A549 (cell line): Measurements from ENCODE around the gene OR10R2. TPM values are rescaled to one million over a fixed set of nuclear protein-coding genes. Genes with fewer than 3 reads are reported as not detected.

Source experiments
- ATAC-seq, 2 experiments: fragments of 200-7000 bp in 1 of 2; fragments of >200 bp in 1 of 2; cut with Nextera tagmentation in 1 of 2; cut with Tn5 transposase in 1 of 2; 3 replicates each; pipeline versions ENCODE4 v1.8.0 to v1.9.1; 2018 to 2020; ENCODE audit warnings: mild to moderate bottlenecking in 1 of 2, moderate library complexity in 1 of 2
- CTCF ChIA-PET: fragments of 300-600 bp; sonication (Branson Sonifier 250); formaldehyde crosslinking; extraction: SDS; loops from one replicate; lab custom pipeline; 2021; ENCODE audit warnings: antibody characterized with exemption, inconsistent platforms; lab: Yijun Ruan, JAX
- POLR2A ChIA-PET: fragments of 350-600 bp; formaldehyde crosslinking; extraction: SDS; loops from one replicate; lab custom pipeline; 2021; ENCODE audit warnings: antibody characterized with exemption, inconsistent platforms; lab: Yijun Ruan, JAX
- DNase-seq, 2 experiments: peaks; one replicate each; pipeline versions ENCODE4 v3.0.0 to v3.0.0-alpha.2; 2011 to 2016; ENCODE audit warnings: low read depth in 1 of 2, low spot score in 1 of 2
- FAIRE-seq: peaks from 2 replicates; lab custom pipeline; 2011; peaks lifted over from hg19 to GRCh38; lab: Jason Lieb, UNC
- H3K27ac ChIP-seq, 2 experiments: fragments of >200 bp; sonication (Bioruptor Twin); formaldehyde crosslinking; 3 replicates each; pipeline ENCODE4 v1.5.1; 2016 to 2017
- H3K4me1 ChIP-seq: fragments of >200 bp; sonication (Bioruptor Twin); formaldehyde crosslinking; 3 replicates; pipeline ENCODE4 v1.6.1; 2016
- H3K4me2 ChIP-seq: fragments of >200 bp; sonication (Bioruptor Twin); formaldehyde crosslinking; 3 replicates; pipeline ENCODE4 v1.6.1; 2016
- H3K4me3 ChIP-seq: fragments of >200 bp; sonication (Bioruptor Twin); formaldehyde crosslinking; 3 replicates; pipeline ENCODE4 v1.5.1; 2016
- H3K9me3 ChIP-seq: fragments of >200 bp; sonication (Bioruptor Twin); formaldehyde crosslinking; 3 replicates; pipeline ENCODE4 v1.6.1; 2016
- ATOH8 ChIP-seq: fragments of 250-450 bp; sonication (Bioruptor Pico); IDR thresholded peaks from 2 replicates; pipeline ENCODE4 v1.5.0; 2020; ENCODE audit warnings: low read depth, mild to moderate bottlenecking, moderate library complexity
- CBX2 ChIP-seq: fragments of 200-600 bp; sonication (generic); IDR thresholded peaks from 2 replicates; pipeline ENCODE4 v1.6.1; 2016; ENCODE audit warnings: low read depth, mild to moderate bottlenecking, borderline replicate concordance
- CHD2 ChIP-seq: fragments of 150-350 bp; IDR thresholded peaks from 2 replicates; pipeline ENCODE4 v1.6.1; 2014; ENCODE audit warnings: low read length; ENCODE audit not compliant: partially characterized antibody
- E2F6 ChIP-seq: IDR thresholded peaks from 2 replicates; pipeline ENCODE4 v1.6.1; 2012; ENCODE audit warnings: low read depth, borderline replicate concordance
- ELK1 ChIP-seq: fragments of 150-350 bp; IDR thresholded peaks from 2 replicates; pipeline ENCODE4 v1.6.1; 2014; ENCODE audit warnings: low read depth, mild to moderate bottlenecking, low read length
- ESRRA ChIP-seq: fragments of 150-350 bp; IDR thresholded peaks from 2 replicates; pipeline ENCODE4 v1.6.1; 2014; ENCODE audit warnings: mild to moderate bottlenecking, low read length, borderline replicate concordance
- FOXS1 ChIP-seq: fragments of 250-450 bp; sonication (Bioruptor Pico); IDR thresholded peaks from 2 replicates; pipeline ENCODE4 v1.5.0; 2020; ENCODE audit warnings: mild to moderate bottlenecking, moderate library complexity
- HES2 ChIP-seq: fragments of >200 bp; sonication (Bioruptor Twin); formaldehyde crosslinking; IDR thresholded peaks from 2 replicates; pipeline ENCODE4 v1.6.1; 2016
- HOXB13 ChIP-seq: fragments of 250-450 bp; sonication (Bioruptor Pico); IDR thresholded peaks from 2 replicates; pipeline ENCODE4 v1.5.0; 2020; ENCODE audit warnings: low read depth, mild to moderate bottlenecking, moderate library complexity
- JUNB ChIP-seq: fragments of >200 bp; sonication (Bioruptor Twin); formaldehyde crosslinking; IDR thresholded peaks from 2 replicates; pipeline ENCODE4 v1.6.1; 2016
- KDM1A ChIP-seq: fragments of 200-600 bp; sonication (generic); IDR thresholded peaks from 2 replicates; pipeline ENCODE4 v1.6.1; 2016; ENCODE audit warnings: low read depth, mild to moderate bottlenecking
- KDM5A ChIP-seq: fragments of 200-600 bp; sonication (generic); IDR thresholded peaks from 2 replicates; pipeline ENCODE4 v1.6.1; 2016; ENCODE audit warnings: antibody characterized with exemption, mild to moderate bottlenecking
- MAFK ChIP-seq: fragments of 450-650 bp; IDR thresholded peaks from 2 replicates; pipeline ENCODE4 v1.6.1; 2014; ENCODE audit not compliant: partially characterized antibody
- NPAS2 ChIP-seq: fragments of 250-450 bp; sonication (Bioruptor Pico); IDR thresholded peaks from 2 replicates; pipeline ENCODE4 v1.8.0; 2022; ENCODE audit warnings: mild to moderate bottlenecking, moderate library complexity, borderline replicate concordance
- PBX3 ChIP-seq: IDR thresholded peaks from 2 replicates; pipeline ENCODE4 v1.6.1; 2012
- RCOR1 ChIP-seq: fragments of 150-350 bp; IDR thresholded peaks from 2 replicates; pipeline ENCODE4 v1.6.1; 2014; ENCODE audit warnings: antibody characterized with exemption, low read length, low read depth
- RNF2 ChIP-seq: fragments of 200-600 bp; sonication (generic); IDR thresholded peaks from 2 replicates; pipeline ENCODE4 v1.6.1; 2016; ENCODE audit warnings: low read depth, mild to moderate bottlenecking, antibody characterized with exemption, moderate library complexity, borderline replicate concordance
- TFCP2L1 ChIP-seq: fragments of 250-450 bp; sonication (Bioruptor Pico); IDR thresholded peaks from 2 replicates; pipeline ENCODE4 v1.5.0; 2021; ENCODE audit warnings: mild to moderate bottlenecking
- TP53 ChIP-seq: fragments of 250-450 bp; sonication (Bioruptor Pico); IDR thresholded peaks from 2 replicates; pipeline ENCODE4 v1.5.0; 2021; ENCODE audit warnings: mild to moderate bottlenecking, moderate library complexity
- USF2 ChIP-seq: fragments of 450-650 bp; IDR thresholded peaks from 2 replicates; pipeline ENCODE4 v1.6.1; 2014; ENCODE audit warnings: antibody characterized with exemption
- ZC3H11A ChIP-seq: fragments of 450-650 bp; IDR thresholded peaks from 2 replicates; pipeline ENCODE4 v1.6.1; 2014; ENCODE audit warnings: antibody characterized with exemption, mild to moderate bottlenecking
- ZFP36 ChIP-seq: fragments of 450-650 bp; IDR thresholded peaks from 2 replicates; pipeline ENCODE4 v1.6.1; 2014; ENCODE audit warnings: borderline replicate concordance; ENCODE audit not compliant: partially characterized antibody
- WGBS: methylation state at CpG from one replicate; pipeline ENCODE4 v1.1.6; 2017; ENCODE audit errors: missing lambda C conversion rate; 5-methylcytosine and 5-hydroxymethylcytosine counted together
- polyA plus RNA-seq, 4 experiments: library from polyadenylated mRNA; depleted of rRNA in 3 of 4; stranded (reverse); fragments of >200 nt; fragmentation: RNase III in 1 of 4; extraction: RNeasy Plus Mini Kit Qiagen cat#74134 plus additional on column Dnase treatment in 1 of 4; gene quantifications; 2 replicates in 3 of 4; 3 replicates in 1 of 4; pipeline ENCODE4 v1.2.3, GENCODE V29; 2011 to 2017

OR10R2 gene
- polyA plus RNA-seq, 2 of the 4 experiments (the other 2 are of a cell fraction), result not detected

GRCh38 chr1:158458263-158458662 lies 13.8 kb upstream of the OR10R2 start:
- no peak for FAIRE-seq
- no peak overlapping the region for H3K4me3 ChIP-seq
- H3K9me3 ChIP-seq, result no peaks in the 10 kb centered on the region
- no peak overlapping the region for H3K27ac ChIP-seq
- ChIA-PET CTCF (no interaction called here), POLR2A (no interaction called here)
- no peak for DNase-seq
- no peak for TF ChIP-seq CHD2
- no peak for ATAC-seq
- H3K4me1 ChIP-seq, result no peaks in the 10 kb centered on the region
- no peak overlapping the region for H3K4me2 ChIP-seq

- Histone ChIP-seq H3K4me2 (no peak within 1 kb of the TSS), H3K9me3 (no peaks in the 10 kb centered on the region), H3K4me1 (no peaks in the 10 kb centered on the region), H3K4me3 (no peak within 1 kb of the TSS), H3K27ac (no peak within 1 kb of the TSS)
- WGBS, result 0% methylated on average over 2 of the region's 2 CpGs
- FAIRE-seq (no peak), DNase-seq (no peak), ATAC-seq (no peak)
- TF ChIP-seq HES2, result no peak
- no peak for TF ChIP-seq CHD2
- TF ChIP-seq ZFP36, result no peak
- TF ChIP-seq TFCP2L1 (CRISPR knock-in tag), result no peak
- TF ChIP-seq NPAS2, result no peak
- TF ChIP-seq E2F6, result no peak
- no peak for TF ChIP-seq KDM1A
- TF ChIP-seq PBX3, result no peak
- no peak for TF ChIP-seq ELK1
- TF ChIP-seq HOXB13 (CRISPR knock-in tag), result no peak
- TF ChIP-seq KDM5A, result no peak
- no peak for TF ChIP-seq MAFK
- no peak for TF ChIP-seq JUNB
- no peak for TF ChIP-seq ATOH8
- TF ChIP-seq FOXS1 (CRISPR knock-in tag), result no peak
- TF ChIP-seq ZC3H11A, result no peak
- ChIA-PET POLR2A (no interaction called here), CTCF (no interaction called here)
Observed at GRCh38 chr1:158461534-158461933, 10.5 kb upstream of the OR10R2 start, which contains the start of gene OR10K1. Gene OR10K1 (plus strand): TSS chr1:158461834. CDS start chr1:158465562, 3,728 bp downstream.

- no peak for DNase-seq
- no peak overlapping the region for H3K27ac ChIP-seq
- CTCF ChIA-PET, result no interaction called here
- WGBS, result 2% methylated on average over 2 of the region's 2 CpGs
- no peak for FAIRE-seq
- no peaks in the 10 kb centered on the region for H3K9me3 ChIP-seq
- TF ChIP-seq RNF2, result no peak
- no peak for TF ChIP-seq CBX2
- TF ChIP-seq TP53 (CRISPR knock-in tag), result no peak
- TF ChIP-seq RCOR1, result no peak
- no peak for TF ChIP-seq USF2
- TF ChIP-seq ESRRA, result no peak
- no peak for TF ChIP-seq JUNB
- no peaks in the 10 kb centered on the region for H3K4me1 ChIP-seq
- POLR2A ChIA-PET, result no interaction called here
- ATAC-seq, result no peak
- H3K4me3 ChIP-seq, result no peak overlapping the region
- no peak overlapping the region for H3K4me2 ChIP-seq
Observed at GRCh38 chr1:158485455-158485854, 13.4 kb downstream of the OR10R2 start.
